Inflammatory macrophage (primary cell): ENCODE results near the gene OXT.
"Not testable (repeated sequence)": the region's sequence is repeated elsewhere in the genome, so short reads cannot be mapped to it uniquely, and the experiment has no call there.

Experiments
- DNase-seq, 2 donors: peaks; one replicate each; pipeline ENCODE4 v3.0.0-alpha.2; 2020 to 2022

The OXT gene

GRCh38 chr20:3051385-3052019 lies 19.9 kb upstream of the OXT start:
- DNase-seq: no peak

- DNase-seq: no peak
Measured at GRCh38 chr20:3059489-3059888, 11.9 kb upstream of the OXT start.

- not testable (repeated sequence) for DNase-seq
Measured at GRCh38 chr20:3064119-3064518, 7.3 kb upstream of the OXT start.

GRCh38 chr20:3067139-3068014 lies 4.0 kb upstream of the OXT start:
- DNase-seq: no peak

- no peak for DNase-seq
Measured at GRCh38 chr20:3068075-3068474, 3.3 kb upstream of the OXT start.

- DNase-seq: peak in 1 of 2 donors; percentile 68
Measured at GRCh38 chr20:3068986-3069900, 2.2 kb upstream of the OXT start.

GRCh38 chr20:3070725-3071124 lies 695 bp upstream of the OXT start:
- DNase-seq: no peak

GRCh38 chr20:3071266-3071609 lies 182 bp upstream of the OXT start:
- DNase-seq: no peak

GRCh38 chr20:3072530-3073250 lies 1.3 kb downstream of the OXT start:
- no peak for DNase-seq

- not testable (repeated sequence) for DNase-seq
Measured at GRCh38 chr20:3073251-3073643, 1.8 kb downstream of the OXT start.

GRCh38 chr20:3074812-3075211 lies 3.4 kb downstream of the OXT start:
- peak in 1 of 2 donors; percentile 59 for DNase-seq

- not testable (repeated sequence) for DNase-seq
Measured at GRCh38 chr20:3075315-3075714, 3.9 kb downstream of the OXT start.

- peak; percentile 46 to 53 for DNase-seq
Measured at GRCh38 chr20:3077618-3078134, 6.3 kb downstream of the OXT start.

GRCh38 chr20:3080939-3081388 lies 9.5 kb downstream of the OXT start:
- no peak for DNase-seq

- no peak for DNase-seq
Measured at GRCh38 chr20:3081641-3082040, 10.2 kb downstream of the OXT start.

- no peak for DNase-seq
Measured at GRCh38 chr20:3082306-3082951, 11.0 kb downstream of the OXT start.

- no peak for DNase-seq
Measured at GRCh38 chr20:3082955-3083952, 11.8 kb downstream of the OXT start.

- DNase-seq: no peak
Measured at GRCh38 chr20:3084283-3084985, 13.0 kb downstream of the OXT start, which contains the start of gene AVP. TSS of gene AVP (minus strand) at chr20:3084724. CDS start at chr20:3084674, 50 bp downstream.

GRCh38 chr20:3084986-3085360 lies 13.6 kb downstream of the OXT start:
- no peak for DNase-seq
